Hepatic stellate cell (primary cell): Measurements from ENCODE around the gene KIF3A.

Source experiments
- DNase-seq: peaks from one replicate; pipeline ENCODE4 v3.0.0; 2011; ENCODE audit warnings: low spot score

Gene KIF3A

DNA sequence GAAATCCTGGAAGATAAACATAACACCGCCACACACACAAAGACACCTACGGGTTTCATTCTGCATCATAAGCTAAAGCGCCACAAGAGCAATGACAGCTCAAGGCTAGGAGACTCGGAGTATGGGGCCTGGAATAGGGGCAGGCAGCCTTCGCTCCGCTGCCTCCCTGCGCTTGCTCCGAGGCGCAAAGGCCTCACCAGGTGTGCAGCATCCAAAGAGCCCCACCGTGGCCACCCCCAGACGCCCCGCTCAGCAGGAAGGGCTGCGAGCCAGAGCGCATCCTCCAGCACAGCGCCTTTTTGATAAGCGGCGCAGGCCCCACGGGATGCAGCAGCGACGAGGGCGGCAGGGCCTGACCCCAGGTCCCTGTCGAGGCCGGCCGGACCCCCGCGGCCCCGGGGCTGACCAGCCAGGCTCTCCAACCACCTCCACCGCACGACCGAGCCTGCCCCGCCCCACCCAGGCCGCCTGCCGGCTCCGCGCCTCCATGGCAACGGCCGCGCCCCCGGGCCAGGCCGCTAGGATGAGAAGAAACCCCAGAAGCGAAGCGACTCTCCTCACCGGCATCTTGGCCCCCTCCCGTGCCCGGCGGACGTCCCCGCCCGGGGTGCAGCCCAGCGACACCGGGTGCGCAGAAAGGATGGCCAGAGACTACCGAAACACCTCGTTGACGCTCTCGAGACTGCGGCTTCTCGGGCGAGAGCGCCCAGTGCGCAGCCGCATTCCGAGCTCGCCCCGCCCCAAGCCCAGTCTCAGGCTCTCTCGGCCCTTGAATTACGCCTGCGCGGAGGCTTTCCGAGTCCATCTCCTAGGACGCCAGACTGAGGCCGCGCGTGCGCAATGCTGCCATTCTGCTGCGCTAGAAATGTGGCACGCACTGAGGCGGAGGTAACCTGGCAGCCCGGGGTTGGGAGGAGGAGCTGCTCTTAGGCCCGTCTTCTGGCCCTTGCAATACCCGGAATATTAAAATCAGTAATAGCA lies at the start of gene KIF3A:
TSS of gene KIF3A (minus strand) at position 694 of the 981 bp plus-strand sequence. CDS start at position 567, 127 bp downstream.
- peak; percentile 100 for DNase-seq

DNA sequence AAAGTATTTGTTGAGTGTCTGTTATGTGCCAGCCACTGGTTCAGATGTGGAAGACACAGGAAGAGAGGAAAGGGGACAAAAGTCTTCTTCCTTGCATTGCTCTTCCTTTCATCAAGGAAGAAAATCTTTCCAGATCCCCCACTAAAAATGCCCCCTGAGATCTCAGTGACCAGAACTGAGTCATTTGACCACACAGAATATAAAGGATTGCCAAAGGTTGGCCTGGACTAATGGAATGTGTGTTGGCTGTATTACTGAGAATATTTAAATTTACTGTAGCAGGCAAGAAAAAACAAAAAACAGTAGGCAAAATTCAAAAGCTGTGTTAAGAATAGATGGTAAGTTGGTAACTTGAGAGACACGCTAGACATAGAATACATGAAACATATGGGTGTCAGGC lies 49.7 kb upstream of the KIF3A start:
- no peak for DNase-seq

DNA sequence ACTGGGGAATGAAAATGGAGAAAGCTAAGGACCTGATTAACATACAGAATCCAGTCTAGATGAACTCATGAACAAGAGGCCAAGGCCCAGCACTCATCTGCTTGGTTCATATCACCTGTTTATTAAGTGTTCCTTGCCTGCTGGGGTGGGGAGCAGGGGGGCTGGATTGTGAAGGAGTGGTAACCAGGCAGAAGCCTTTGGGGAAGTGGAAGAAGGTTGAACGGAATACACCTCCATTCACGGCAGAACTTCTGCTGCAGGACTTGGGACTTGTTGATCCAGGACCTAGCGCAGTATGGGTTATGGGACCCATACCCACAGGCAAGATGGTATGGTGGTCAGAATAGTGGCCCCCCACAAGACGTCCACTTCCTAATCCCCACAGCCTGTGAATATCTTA lies 48.5 kb upstream of the KIF3A start:
- DNase-seq = no peak

DNA sequence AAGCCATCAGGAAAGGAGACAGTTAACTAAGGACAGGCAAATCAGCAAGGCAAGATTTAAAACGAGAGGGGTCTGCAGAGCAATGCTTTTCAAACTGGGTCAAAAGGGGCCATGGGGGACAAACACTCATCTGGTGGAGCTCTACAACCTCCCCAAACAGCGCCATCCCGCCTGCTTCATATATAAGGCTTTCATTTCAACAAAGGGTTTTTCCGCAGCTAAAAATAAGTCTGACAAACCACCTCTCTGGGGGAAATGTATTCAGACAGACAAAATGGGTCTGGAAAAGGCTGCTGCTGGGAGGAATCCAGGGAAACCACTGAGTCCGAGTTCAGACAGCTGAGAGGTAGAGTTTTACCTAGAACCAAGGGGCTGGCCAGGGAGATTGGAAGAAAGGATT lies 48.0 kb upstream of the KIF3A start:
- no peak for DNase-seq

DNA sequence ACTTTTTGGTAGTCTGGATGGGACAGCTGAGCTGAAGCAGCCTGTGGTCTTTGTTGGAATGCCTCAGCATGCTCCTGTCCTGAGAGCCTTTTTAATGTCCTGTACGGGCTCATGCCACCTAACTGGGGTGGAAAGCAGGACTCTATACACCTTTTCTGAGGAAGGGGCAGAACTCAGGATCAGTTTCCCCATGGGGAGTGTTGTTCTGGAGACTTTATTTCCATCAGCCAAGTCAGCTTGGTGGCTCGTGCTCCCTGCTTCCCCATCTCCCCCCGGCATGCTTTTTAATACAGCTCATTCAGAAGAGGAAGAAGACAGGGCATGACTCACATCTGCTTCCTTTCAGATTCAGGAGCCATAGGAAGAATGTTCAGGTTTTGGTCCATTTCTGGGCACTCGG lies 44.8 kb upstream of the KIF3A start:
- DNase-seq = peak; percentile 58

DNA sequence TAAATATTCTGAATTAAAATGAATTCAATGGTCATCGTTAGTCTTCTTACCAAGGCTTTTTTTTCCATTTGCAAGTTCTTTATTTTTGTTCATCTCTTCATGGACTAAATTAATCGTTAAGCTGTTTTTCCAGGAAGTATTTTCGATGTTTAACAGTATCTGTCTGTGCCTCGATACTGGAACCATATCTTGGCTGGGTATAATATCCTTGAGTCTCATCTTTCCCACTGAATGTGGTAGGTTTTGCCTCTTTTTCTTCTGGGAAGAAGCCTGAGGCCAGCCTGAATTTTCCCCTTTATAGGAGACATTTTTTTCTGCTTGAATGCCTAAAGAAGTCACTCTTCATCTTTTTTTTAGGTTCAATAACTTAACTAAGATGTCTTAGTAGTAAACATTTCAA lies 43.7 kb upstream of the KIF3A start:
- DNase-seq = no peak

DNA sequence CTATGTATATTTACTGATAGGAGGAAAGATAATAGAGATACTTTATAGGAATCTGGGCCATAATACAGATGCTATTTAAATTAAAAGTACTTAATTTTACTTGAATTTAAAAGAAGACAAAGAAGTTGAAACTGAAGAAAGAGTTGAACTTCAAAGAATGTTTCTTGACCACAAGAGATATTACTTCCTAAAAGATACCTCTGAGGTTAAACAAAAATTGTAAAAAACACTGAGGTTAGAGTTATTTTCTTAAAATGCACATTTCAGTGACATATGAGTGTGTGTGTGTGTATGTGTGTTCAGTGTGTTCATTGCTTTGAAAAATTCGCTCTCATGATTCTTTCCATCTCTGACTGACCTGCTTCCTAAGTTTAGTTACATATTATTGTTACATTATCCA lies 43.2 kb upstream of the KIF3A start:
- DNase-seq = no peak

DNA sequence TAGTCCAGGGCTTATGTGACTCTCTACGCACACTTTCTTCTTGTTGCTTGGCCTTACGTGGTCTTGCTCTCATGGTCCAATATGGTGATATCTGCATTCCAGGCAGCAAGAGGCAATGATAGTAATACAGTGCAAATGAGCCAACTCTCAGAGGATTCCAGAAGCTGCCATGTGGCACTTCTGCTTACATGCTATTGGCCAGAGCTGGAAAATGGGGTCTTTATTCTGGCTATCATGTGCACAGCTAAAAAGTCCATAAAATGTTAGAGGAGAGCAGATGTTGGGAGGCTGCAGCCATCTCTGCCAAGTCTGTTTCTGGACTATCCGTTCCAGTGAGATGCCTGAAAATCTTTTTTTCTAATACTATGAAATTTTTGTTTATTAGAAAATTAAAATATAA lies 42.6 kb upstream of the KIF3A start:
- DNase-seq = no peak

DNA sequence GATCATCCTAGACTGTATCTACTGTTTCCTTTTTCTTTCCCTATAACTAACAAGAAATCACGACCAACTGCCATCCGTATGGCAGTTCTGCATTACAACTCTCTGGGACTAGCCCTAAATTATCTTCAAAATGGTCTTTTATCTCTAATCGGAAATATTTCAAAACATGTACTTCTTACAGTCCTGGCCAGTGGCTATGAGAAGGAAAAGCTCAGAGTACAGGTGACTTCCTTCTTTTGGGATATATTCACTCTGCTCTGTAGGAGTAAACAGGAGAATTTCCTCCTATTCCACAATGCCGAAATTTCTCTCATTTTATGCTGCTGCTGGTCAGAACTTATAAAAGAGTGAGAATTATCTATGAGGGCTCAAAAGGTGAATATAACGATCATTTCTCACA lies 41.5 kb upstream of the KIF3A start:
- DNase-seq = no peak

DNA sequence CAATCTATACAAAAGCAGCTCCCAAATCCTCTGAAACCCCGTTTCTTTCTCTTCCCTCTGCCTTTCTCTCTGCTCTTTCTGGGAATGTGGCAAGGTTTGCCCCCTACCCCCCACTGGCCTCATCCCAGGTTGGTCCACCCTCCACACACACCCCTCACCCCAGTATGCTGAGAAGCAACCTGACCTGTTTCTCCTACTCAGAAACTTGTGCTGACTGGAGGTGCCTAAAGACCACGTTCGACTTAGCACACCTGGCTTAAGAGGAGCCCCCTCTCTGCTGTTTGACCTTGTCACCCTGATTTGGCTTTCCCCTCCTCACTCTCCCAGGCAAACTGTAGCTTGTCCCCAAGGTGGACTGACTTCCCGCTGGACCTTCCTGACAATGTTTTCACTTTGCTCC lies 40.8 kb upstream of the KIF3A start:
- DNase-seq = no peak

DNA sequence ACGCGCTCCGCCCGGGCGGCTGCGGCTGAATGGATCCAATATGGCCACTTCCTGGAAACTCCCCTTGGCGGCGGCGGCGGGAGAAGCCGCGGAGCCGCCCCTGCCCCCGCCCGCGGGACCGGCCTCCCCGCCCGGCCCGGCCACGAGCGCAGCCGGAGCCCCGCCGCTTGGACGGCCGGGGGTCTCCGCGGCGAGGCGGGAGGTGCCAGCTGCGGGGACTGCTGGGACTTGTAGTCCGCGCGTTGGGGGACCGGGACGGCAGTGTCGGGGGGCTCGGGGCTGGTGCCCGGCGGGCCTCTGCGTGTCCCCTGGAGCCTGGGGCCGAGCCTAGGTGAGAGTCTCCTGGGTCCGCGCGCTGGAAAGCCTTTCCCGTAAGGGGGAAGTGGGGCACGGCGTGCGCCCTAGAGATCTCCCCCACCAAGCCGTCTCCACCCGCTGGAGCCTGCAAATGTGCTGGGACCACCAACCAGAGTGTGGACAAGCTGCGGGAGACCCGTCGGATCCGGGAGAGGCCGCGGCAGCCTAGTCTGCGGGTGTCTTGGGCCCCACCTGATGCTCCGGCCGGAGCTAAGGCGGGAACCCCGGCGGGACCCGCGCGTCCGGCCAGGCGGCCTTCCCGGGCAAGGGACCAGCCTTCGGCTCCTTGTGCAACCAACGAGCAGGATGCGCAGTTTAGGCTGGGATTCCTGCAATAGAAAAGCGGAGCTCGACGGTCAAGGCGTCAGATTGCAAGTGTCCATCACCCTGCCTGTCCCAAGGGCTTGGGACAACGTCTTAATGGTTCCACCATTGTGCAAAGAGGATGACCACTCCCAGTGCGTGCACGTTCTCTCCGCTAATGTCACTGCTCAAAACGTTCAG lies 40.1 kb upstream of the KIF3A start, which contains the start of gene SEPTIN8:
TSS of gene SEPTIN8 (minus strand) at position 31 of the 861 bp plus-strand sequence. CDS start 102 bp downstream, outside the sequence.
- DNase-seq = peak; percentile 69

DNA sequence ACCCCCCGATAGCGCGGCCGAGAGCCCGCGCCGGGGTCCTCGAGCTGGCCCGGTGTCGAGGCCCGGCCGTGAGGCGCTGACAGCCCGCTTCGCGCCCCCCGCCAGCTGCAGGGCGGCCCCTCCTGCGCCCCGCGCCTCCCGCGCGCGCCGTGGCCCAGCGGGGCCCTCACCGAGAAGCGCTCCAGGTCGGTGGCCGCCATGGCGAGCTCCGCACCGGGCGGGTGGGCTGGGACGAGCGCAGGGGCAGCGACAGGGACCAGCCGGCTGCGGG lies 39.5 kb upstream of the KIF3A start:
- no peak for DNase-seq

DNA sequence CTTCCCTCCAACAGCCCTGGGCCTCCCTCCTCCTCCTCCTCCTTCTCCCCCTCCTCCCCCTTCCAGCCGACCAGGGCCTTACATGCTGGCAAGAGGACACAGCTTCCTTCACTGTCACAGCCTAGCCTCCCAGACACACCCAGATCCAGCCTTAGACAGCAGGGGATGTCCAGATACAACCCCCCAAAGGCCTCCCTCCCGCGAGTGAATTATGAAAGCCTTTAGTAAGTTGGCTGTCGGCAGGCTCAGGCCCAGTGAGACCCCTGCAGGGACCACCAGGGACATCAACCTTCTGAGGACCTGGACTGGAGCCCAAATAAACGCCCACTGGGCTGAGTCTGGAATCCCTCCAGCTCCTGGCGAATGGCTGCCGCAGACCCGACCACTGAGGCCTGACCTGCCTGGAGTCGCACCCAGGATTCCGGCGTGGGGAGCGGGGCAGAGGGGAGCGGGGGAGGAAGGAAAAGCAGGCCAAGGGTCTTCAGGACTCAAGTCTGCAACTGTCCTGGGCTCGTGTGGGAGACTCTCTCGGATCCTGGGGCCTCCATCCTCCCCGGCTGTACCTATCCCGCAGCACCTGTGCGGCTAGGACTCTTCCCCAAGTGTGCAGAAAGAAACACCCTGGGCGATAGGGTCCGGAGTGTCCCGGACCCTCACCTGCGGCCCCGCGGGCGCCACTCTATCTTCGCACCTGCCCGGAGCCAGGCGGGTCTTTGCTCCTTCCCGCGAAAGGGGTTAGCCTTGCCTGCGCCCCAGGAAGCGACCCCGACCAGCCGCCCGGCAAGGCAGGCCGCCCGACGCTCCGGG lies 39.0 kb upstream of the KIF3A start:
- peak; percentile 66 for DNase-seq

DNA sequence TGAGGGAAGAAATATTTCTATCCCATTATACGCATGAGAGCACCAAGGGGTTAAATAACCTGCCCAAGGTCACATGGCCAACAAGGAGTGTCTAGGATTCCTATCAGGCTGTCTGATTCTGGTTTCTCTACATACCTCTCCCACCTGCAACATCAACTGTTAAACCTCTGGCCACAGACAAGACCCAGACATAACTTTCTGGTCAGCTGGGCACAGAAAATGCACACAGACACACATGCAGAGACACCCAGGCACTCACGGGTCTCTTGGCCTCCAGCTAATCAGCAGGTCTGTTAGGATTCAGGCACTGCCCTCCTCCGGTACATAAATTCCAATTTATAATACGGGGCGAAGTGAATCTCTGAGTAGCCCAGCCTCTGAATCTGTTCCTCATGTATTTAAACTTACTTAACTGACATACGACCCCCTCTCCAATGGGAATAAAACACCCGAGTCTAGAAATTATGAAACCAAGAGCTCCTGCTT lies 38.2 kb upstream of the KIF3A start:
- DNase-seq = no peak

DNA sequence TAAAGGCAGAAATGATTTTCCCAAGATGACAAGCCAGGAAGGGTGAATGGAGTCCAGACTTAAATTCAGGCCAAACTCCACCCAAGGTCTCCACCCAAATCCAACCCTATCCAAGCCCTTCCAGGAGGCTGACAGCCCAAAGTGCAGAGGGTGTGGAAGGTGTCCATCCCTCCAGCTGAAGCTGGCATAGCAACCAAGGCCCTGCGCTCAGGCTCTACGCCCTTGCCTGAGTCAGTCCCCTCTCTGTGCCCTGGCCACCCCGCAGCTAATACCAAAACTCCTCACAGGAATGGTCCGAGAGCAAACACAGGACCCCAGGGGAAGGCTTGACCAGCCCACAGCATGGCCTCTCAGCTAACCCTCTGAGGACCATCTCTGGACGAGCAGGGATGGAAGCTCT lies 37.5 kb upstream of the KIF3A start:
- DNase-seq = no peak

DNA sequence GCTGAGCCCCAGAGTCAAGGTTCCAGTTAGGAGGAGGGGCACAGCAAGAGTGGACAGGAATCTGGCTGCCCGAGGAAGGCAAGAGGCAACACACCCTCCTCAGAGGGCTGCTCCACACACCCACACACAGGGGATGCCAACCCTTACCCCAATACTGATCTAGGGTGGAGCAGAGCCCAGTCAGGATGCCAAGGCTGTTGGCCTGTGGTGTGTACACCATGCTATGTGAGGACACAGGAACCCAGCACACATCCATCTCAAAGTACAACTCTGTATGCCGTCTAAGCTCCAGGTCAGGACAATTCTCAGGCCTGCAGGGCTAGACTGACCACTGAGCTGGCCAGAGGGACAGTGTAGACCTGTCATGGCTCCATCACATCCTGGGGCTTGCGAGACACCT lies 37.1 kb upstream of the KIF3A start:
- DNase-seq = no peak

DNA sequence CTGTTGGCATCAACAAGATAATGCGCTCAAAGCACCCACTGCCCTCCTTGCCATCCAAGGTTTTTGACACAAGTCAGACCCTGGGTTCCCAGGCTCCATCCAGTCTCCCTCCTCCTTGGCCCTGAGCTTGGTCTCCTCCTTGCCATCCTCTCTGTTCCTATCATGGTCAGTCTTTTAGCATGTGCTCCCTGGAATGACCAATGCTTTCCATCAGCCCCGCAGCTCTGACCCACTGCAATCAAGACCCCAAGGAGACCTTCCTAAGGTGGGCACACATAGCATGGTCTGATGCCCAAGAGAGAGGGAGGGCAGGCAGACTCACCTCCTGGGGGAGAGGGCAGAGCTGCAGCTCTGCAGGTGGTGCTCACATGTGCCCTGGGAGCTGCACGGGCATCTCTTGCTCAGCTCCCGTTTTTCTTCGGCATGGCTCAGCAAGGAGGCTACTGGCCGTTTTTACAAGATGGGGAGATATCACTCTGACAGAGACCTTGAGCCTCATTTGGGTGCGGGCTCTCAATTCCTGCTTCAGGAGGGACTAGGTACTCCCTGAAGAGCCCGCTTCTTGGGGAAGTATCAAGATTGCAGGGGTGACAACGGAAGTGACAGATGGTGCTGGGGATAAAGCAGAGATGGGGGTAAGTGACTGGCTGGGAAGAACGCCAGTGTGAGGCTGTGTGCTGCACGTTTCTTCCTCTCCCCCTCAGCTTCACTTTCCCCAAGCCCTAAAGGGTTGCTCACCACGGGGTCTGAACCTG lies 36.4 kb upstream of the KIF3A start:
- no peak for DNase-seq

DNA sequence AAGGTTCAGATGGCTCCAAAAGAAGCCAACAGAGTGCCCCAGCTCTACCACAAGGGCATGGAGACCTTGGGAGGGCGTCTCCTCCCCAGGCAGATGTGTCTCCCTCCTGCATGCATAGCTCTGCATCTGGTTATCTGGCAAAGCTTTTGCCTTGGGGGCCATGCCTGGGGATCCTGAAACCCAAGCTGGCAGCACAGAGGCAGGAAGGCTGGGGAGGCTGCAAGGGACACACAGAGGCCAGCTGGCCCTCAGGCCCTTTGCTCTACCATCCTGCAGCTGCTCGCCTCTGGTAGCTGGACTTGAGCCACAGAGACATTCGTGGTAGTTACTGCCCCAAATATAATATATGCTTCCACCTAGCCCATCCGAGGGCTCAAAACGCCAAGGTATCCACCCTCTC lies 35.8 kb upstream of the KIF3A start:
- DNase-seq = no peak

DNA sequence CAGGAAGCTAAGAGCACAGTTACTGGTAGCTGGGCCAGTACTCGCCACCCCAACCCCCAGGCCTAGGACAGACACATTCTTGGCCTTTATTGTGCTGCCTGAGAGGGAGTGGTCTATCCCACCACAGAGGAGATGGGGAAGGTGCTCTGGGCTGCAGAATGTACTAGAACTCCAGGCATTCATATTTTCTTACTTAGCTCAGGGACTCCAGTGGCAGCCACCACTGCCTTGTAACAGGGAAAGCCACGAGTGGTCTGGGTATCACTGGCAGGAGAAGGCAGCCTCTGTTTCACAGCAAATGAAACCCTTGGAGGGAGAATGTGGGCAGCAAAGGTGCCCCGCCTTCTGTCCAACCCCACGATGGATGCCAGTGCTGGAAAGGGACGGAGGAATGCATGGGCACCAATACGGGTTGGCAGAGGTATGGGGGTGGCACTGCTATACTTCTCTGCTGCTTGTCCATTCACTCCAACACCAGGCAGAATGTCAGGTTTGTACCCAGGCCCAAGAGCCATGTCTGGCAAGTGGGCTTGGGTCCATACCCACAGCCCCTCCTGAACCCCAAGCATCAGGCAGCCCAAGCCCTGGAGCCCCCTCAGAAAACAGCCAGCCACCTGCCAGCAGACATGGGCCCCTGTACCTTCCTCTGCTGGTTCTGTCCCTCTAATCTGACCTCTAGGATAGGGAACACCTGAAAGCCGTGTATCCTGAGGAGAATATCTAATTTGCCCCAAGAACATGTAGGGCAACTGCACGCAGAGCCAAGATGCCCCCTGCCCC lies 35.1 kb upstream of the KIF3A start:
- no peak for DNase-seq

DNA sequence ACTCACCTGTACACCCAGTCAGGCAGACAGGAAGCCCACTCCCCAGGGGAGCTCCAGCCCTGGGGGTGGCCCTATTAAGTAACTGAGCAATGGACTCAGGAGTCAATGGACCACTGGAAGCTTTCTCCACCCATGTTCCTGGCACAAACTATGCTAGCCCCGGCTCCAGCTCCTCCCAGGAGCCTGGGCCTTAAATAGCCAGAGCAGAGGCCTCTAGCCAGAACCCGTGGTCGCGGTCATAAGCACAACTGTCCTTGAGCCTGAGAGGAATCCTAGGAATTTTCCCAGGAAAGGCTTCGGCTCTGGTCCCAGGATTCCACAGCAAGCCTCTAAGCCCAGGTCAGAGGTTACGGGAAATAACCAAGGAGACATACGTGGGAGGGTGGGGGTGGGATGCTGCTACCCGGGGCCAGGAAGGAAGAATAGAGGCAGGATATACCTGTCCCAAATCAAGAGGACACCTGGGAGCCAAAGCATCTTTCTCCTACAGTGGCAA lies 34.2 kb upstream of the KIF3A start:
- DNase-seq = peak; percentile 93
